Heart right ventricle (tissue), 16 donors: ENCODE results near the gene ARL16. TPM values are rescaled to one million over a fixed set of nuclear protein-coding genes. Genes with fewer than 3 reads are reported as not detected.

Source experiments
- ATAC-seq, 8 donors: fragments of 200-7000 bp; cut with Tn5 transposase; one replicate each; pipeline ENCODE4 v1.9.1; 2020; ENCODE audit warnings: mild to moderate bottlenecking in 8 of 8, moderate library complexity in 8 of 8, moderate number of reproducible peaks in 1 of 8
- DNase-seq, 2 donors: peaks; one replicate each; pipeline ENCODE4 v3.0.0-alpha.2; 2020
- H3K27ac ChIP-seq, 10 donors: fragments of 200-600 bp; sonication (generic) in 2 of 10; one replicate each; pipeline versions ENCODE4 v1.5.0 to v1.8.0; 2020 to 2022; ENCODE audit warnings: mild to moderate bottlenecking in 3 of 10
- H3K27me3 ChIP-seq, 7 donors: fragments of 200-600 bp; one replicate each; pipeline ENCODE4 v1.8.0; 2021 to 2022; ENCODE audit warnings: mild to moderate bottlenecking in 2 of 7
- H3K36me3 ChIP-seq, 9 donors: fragments of 200-600 bp; sonication (generic) in 1 of 9; one replicate each; pipeline versions ENCODE4 v1.5.0 to v1.8.0; 2020 to 2022; ENCODE audit warnings: mild to moderate bottlenecking in 2 of 9
- H3K4me1 ChIP-seq, 9 donors: fragments of 200-600 bp; sonication (generic) in 1 of 9; one replicate each; pipeline versions ENCODE4 v1.5.0 to v1.8.0; 2020 to 2022; ENCODE audit warnings: mild to moderate bottlenecking in 4 of 9
- H3K4me3 ChIP-seq, 10 donors: fragments of 200-600 bp; sonication (generic) in 2 of 10; one replicate each; pipeline versions ENCODE4 v1.5.0 to v1.8.0; 2020 to 2022; ENCODE audit warnings: mild to moderate bottlenecking in 7 of 10, moderate library complexity in 2 of 10
- H3K9me3 ChIP-seq, 11 donors: fragments of 200-600 bp in 10 of 11; sonication (generic) in 2 of 11; one replicate each; pipeline versions ENCODE4 v1.5.0 to v1.8.0; 2013 to 2022; ENCODE audit warnings: mild to moderate bottlenecking in 2 of 11, control low read depth in 1 of 11, moderate library complexity in 1 of 11
- CTCF ChIP-seq, 9 donors: fragments of 200-600 bp; sonication (generic) in 2 of 9; IDR thresholded peaks; one replicate each; pipeline versions ENCODE4 v1.5.0 to v1.8.0; 2021 to 2022; ENCODE audit warnings: antibody characterized with exemption in 9 of 9, mild to moderate bottlenecking in 5 of 9, moderate library complexity in 1 of 9
- WGBS, 2 donors: extraction: QIAGEN DNeasy Blood & Tissue Kit; methylation state at CpG; one replicate each; pipeline ENCODE4 v1.1.7; 2013; ENCODE audit warnings: inconsistent platforms in 1 of 2; 5-methylcytosine and 5-hydroxymethylcytosine counted together
- intact Hi-C, 10 donors: fragments of 100-400 bp; cut with DNase I; formaldehyde crosslinking; loops; one replicate each; pipeline versions ENCODE4 v1.11.1 to v1.14.2; 2022
- polyA plus RNA-seq, 2 donors: library from polyadenylated mRNA; stranded (reverse); fragments of 200-250 nt; gene quantifications; one replicate each; pipeline ENCODE4 v1.2.3, GENCODE V29; 2013
- total RNA-seq, 10 donors: library from RNA; stranded (reverse); fragmentation: NEBNext Ultra II Directional in 3 of 10; extraction: Animal tissue kit (Norgen Biotek cat#: 25700) in 3 of 10; gene quantifications; one replicate each; pipeline versions ENCODE4 v1.2.1 to v1.2.4, GENCODE V29; 2021 to 2023
- donor health status: Arrhythmogenic right ventricular cardiomyopathy.
- donor health status: ischemic (EF 13 %, LVEDD 7.1; RV severe dilation, severe dysfunction).
- donor health status: healthy with polysubstance abuse.
- donor health status: DM: no; HTN: yes; CAD: no.
- donor health status: DM: no; HTN: no; CAD: no.
- donor health status: ischemic (EF 25% LVEDD 6.9; RV normal size, moderate dysfunction).
- donor health status: ischemic (EF 25% LVEDD 5.7; RV mildly dilated, moderate dysfunction).
- donor health status: healthy.
- donor health status: DM: yes; HTN: yes; CAD: no.
- donor health status: Ischemic cardiomyopathy.
- donor health status: ischemic (EF 35%, LVEDD 5.7; RV mildly dilated, moderate dysfunction).
- donor health status: nonischemic (EF 11% LVEDD 7.7; RV severe dilation, severe dysfunction).
- donor health status: DM: yes; HTN: yes; CAD: no.
- donor health status: PGD.
- donor health status: ischemic (EF 29% LVEDD 5.4; RV normal size, mild dysfunction).
- donor health status: nonischemic (EF 23%, LVEDD 6.1; RV moderate dilation, normal function).

ARL16 gene
- total and polyA plus RNA-seq, 12 donors, result 11.1 to 41.2 (median 16.7) TPM

- 84 to 85% methylated on average over 18 of the region's 18 CpGs for WGBS, 2 donors
- intact Hi-C loops, result no loop called here
- H3K27ac ChIP-seq, result no peak overlapping the region
- no peak overlapping the region for H3K4me3 ChIP-seq
- no peak for TF ChIP-seq CTCF (IDR thresholded peaks at IDR 0.05)
- H3K36me3 ChIP-seq, result peaks cover 0 to 74% (median 6%) of the 10 kb centered on the region in 9 donors
- DNase-seq (no peak), ATAC-seq (peak in 2 of 8 donors; percentile 4 to 12)
- H3K9me3 ChIP-seq, result no peaks in the 10 kb centered on the region
- peaks cover 0 to 15% (median 10%) of the 10 kb centered on the region in 9 donors for H3K4me1 ChIP-seq
- no peaks in the 10 kb centered on the region for H3K27me3 ChIP-seq
Observed at GRCh38 chr17:81672504-81672903, 11.1 kb downstream of the ARL16 start.

- TF ChIP-seq CTCF (IDR thresholded peaks at IDR 0.05), result no peak
- DNase-seq, result no peak
- no peak overlapping the region for H3K27ac ChIP-seq
- H3K9me3 ChIP-seq, result no peaks in the 10 kb centered on the region
- peak overlapping the region in 2 of 10 donors; percentile 95 to 99 for H3K4me3 ChIP-seq
- intact Hi-C loops, result loop anchor here in 1 of 10 donors (2.0 kb wide), 1 partner anchor 31 kb away; the partner anchor contains the start of genes NPLOC4 and TSPAN10
- H3K36me3 ChIP-seq, result peaks cover 0 to 59% (median 3%) of the 10 kb centered on the region in 9 donors
- no peaks in the 10 kb centered on the region for H3K27me3 ChIP-seq
- peaks cover 6 to 29% (median 24%) of the 10 kb centered on the region in 9 donors for H3K4me1 ChIP-seq
- whole genome bisulfite sequencing, 2 donors, result 83 to 87% methylated on average over 18 of the region's 18 CpGs
- ATAC-seq, result no peak
Observed at GRCh38 chr17:81667754-81668153, 15.8 kb downstream of the ARL16 start.

GRCh38 chr17:81666342-81667191 is 17.0 kb downstream of the ARL16 start, which contains the start of the genes CCDC137 and OXLD1:
TSS of gene CCDC137 (plus strand) at chr17:81666737. CDS start at chr17:81666767, 30 bp downstream.
TSS of gene OXLD1 (minus strand) at chr17:81666605. CDS start at chr17:81666577, 28 bp downstream.
- intact Hi-C loops, result loop anchor here in 2 of 10 donors (1.0 to 2.0 kb wide), 3 partner anchors 17 to 30 kb away; partner anchors contain the start of genes NPLOC4 (in 2 of the 2), TSPAN10 (in 2 of the 2) and ARL16 (in 1 of the 2)
- ATAC-seq, result peak; percentile 96 to 100 (median 99)
- H3K27me3 ChIP-seq, result no peaks in the 10 kb centered on the region
- H3K4me1 ChIP-seq, result peaks cover 6 to 29% (median 24%) of the 10 kb centered on the region in 9 donors
- TF ChIP-seq CTCF (IDR thresholded peaks at IDR 0.05), result no peak
- H3K27ac ChIP-seq, result peak within 1 kb of the TSS; percentile 30 to 97 (median 92)
- peak within 1 kb of the TSS; percentile 71 to 99 (median 94) for H3K4me3 ChIP-seq
- H3K36me3 ChIP-seq, result peaks cover 0 to 48% (median 0%) of the 10 kb centered on the region in 9 donors
- no peaks in the 10 kb centered on the region for H3K9me3 ChIP-seq
- WGBS, 2 donors, result 0 to 1% methylated on average over 87 to 96 of the region's 96 CpGs
- DNase-seq, result peak; percentile 97

GRCh38 chr17:81666092-81666341 is 17.6 kb downstream of the ARL16 start:
- Histone ChIP-seq H3K9me3 (no peaks in the 10 kb centered on the region), H3K27me3 (no peaks in the 10 kb centered on the region), H3K4me1 (peaks cover 6 to 29% (median 24%) of the 10 kb centered on the region in 9 donors), H3K27ac (peak overlapping the region; percentile 30 to 97 (median 92)), H3K4me3 (peak overlapping the region; percentile 71 to 99 (median 94)), H3K36me3 (peaks cover 0 to 42% (median 0%) of the 10 kb centered on the region in 9 donors)
- DNase-seq, result no peak
- no peak for TF ChIP-seq CTCF (IDR thresholded peaks at IDR 0.05)
- intact Hi-C loops, result loop anchor here in 2 of 10 donors (1.0 to 2.0 kb wide), 3 partner anchors 17 to 29 kb away; partner anchors contain the start of genes NPLOC4 (in 2 of the 2), TSPAN10 (in 2 of the 2) and ARL16 (in 1 of the 2)
- ATAC-seq, result peak in 6 of 8 donors; percentile 6 to 51 (median 22)
- 0 to 1% methylated on average over 16 of the region's 16 CpGs for WGBS, 2 donors
